Measurements from ENCODE around the gene NRP1.
"Not testable (repeated sequence)": the region's sequence is repeated elsewhere in the genome, so short reads cannot be mapped to it uniquely, and the experiment has no call there.

The NRP1 gene

DNA sequence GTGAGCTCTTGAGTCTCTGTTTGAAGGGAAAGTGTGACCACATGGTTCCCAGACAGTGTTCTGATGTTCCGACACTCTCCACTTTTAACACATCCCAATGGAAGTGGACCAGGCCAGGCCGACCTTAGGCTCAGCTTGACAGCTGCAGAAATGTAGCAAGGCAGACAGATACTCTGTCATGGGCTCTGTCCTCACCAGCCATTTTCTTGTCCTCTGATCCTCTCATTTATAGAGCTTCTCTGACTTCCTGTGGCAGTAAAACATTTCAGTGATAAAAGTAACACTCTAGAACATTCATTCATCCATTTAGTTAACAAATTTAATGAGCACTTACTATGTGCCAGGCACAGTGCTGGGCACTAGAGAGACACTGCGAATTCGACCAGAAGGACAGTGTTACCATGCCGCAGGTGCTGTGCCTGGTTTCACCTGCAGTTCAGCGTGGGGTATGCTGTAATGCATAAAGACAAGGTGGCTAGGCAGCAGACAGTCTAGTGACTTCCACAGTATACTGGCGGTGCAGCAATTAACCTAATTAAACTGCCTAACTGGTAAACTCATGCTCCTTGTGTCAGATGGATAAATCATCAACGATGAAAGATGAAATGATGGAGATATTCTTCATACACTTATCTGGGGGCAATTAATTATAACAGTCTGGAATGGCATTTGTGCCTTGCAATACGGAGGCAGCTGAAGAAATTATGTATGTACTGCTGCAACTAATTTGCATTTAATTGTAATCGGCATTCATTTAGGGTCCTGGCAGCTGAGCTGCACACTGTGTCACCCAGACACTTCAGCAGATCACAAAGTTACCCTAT is 188.1 kb downstream of the NRP1 start:
- Mint-ChIP-seq H3K27ac (peak overlapping the region in 1 of 2 donors; percentile 58), H3K27me3 (no peaks in the 10 kb centered on the region), H3K4me1 (ENCODE audit: low read depth in 2 of 2) (peaks cover 29 to 32% of the 10 kb centered on the region in 2 donors), H3K9me3 (no peaks in the 10 kb centered on the region), H3K36me3 (ENCODE audit: insufficient read depth) (peaks cover 4% of the 10 kb centered on the region), H3K4me3 (no peak overlapping the region)
- DNase-seq (no peak), ATAC-seq (replicated peaks) (no peak)

DNA sequence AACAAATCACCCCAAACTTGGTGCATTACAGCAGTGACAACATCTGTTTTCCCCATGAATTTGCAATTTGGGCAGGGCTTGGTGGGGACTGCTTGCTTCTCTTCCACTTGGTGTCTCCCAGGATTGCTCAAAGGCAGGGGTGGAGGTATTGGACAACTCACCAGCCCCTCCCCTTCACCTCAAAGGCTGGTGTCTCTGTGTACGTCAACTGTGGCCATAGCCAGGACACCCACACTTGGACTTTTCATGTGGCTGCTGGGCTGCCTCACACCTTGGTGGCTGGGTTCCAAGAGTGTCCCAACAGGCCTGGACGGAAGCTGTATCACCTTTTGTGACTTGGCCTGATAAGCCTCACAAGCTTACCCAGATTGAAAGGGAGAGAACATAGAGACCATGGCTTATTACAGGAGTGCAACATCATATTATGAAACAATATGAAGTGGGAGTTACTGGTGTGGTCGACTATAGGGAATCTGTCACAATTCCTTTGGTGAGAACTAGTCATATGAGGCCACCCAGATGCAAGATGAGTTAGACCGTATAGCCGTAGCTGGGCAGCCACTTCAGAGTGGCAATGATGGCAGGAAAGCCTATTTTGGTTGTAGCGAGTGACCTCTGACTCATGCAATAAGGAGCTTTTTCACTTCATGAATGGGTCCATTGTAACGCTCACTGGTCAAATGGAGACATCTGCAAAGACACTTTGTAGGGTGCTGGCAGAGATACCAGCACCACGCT is 188.8 kb downstream of the NRP1 start:
- DNase-seq, result no peak
- no peak for ATAC-seq (replicated peaks)
- Mint-ChIP-seq H3K4me1 (ENCODE audit: low read depth in 2 of 2) (peaks cover 24 to 31% of the 10 kb centered on the region in 2 donors), H3K27ac (peak overlapping the region; percentile 58 to 81), H3K27me3 (no peaks in the 10 kb centered on the region), H3K4me3 (peak overlapping the region in 1 of 2 donors; percentile 19), H3K9me3 (no peaks in the 10 kb centered on the region), H3K36me3 (ENCODE audit: insufficient read depth) (peaks cover 9% of the 10 kb centered on the region)

DNA sequence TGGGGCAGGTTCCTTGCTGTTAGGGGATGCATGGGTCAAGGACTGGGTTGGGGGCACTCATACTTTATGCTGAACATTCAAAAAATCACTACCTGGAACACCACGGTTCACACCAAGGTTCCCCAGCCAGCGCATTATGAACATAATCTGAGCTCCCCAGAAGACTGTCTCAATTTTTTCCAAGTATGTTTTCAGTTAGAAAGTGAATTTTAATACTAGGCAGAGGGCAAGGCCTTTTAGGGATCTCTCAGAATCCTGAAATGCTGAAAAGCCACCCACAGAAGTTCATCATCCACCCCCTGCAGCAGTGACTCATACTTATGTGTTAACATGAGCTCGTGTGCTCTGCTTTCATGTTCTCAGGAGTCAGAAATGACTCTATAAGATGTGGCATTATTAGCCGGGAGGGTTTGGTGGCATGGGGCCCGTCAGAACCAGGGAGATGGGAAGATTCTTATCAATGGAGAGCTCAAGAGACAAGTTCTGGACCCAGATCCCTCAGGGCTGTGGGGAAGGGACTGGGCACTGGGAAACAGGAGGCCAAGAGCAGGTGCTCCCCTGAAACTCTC is 191.2 kb downstream of the NRP1 start:
- Mint-ChIP-seq H3K4me3 (peak overlapping the region; percentile 4 to 31), H3K27me3 (no peaks in the 10 kb centered on the region), H3K27ac (peak overlapping the region; percentile 80 to 92), H3K9me3 (no peaks in the 10 kb centered on the region), H3K4me1 (ENCODE audit: low read depth in 2 of 2) (peaks cover 28 to 39% of the 10 kb centered on the region in 2 donors), H3K36me3 (ENCODE audit: insufficient read depth) (peaks cover 18% of the 10 kb centered on the region)
- no peak for DNase-seq
- ATAC-seq (replicated peaks), result peak; percentile 11

DNA sequence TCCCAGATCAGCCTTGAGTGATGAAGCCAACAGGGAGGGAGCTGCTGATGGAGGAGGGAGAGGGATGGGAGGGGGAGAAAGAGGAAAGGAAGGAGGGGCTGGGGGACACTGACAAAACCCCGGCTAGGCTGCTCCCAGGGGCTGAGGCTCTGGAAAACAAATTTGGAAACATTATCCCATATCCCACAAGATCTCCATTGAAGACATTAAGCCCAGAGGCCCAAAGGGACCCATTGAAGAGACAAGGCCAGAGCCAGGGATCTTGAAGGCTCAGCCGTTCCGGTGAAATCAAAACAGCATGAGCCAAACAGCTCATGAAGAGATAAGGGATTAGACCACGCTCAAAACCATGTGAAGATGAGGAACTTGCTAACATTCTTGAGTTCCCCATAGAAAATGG is 192.2 kb downstream of the NRP1 start:
- Mint-ChIP-seq H3K27me3 (no peaks in the 10 kb centered on the region), H3K4me1 (ENCODE audit: low read depth in 2 of 2) (peaks cover 33 to 46% of the 10 kb centered on the region in 2 donors), H3K36me3 (ENCODE audit: insufficient read depth) (peaks cover 21% of the 10 kb centered on the region), H3K9me3 (no peaks in the 10 kb centered on the region), H3K4me3 (no peak overlapping the region), H3K27ac (peak overlapping the region; percentile 46 to 92)
- ATAC-seq (replicated peaks) (no peak), DNase-seq (no peak)

DNA sequence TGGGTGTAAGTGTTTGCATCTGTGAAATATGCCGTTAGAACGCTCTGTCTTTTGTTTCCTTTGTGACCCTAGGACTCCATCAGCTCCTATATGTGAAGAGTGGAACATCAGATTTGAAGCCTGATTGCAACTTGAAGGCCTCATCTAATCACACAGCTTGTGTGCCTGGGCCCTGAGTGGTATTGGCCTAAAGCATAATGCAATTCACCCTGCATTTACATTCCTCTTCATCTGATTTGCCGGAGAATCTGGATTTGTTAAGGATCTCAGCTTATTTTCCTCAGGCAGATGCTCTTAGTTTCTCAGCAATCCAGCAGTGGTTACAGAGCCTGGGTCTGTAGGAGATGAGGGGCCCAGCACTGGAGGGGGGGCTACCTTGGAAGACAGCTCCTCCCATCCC is 193.2 kb downstream of the NRP1 start:
- H3K27me3 Mint-ChIP-seq, result no peaks in the 10 kb centered on the region
- DNase-seq (no peak), ATAC-seq (replicated peaks) (no peak)
- no peak overlapping the region for H3K4me3 Mint-ChIP-seq
- peak overlapping the region; percentile 92 to 94 for H3K27ac Mint-ChIP-seq
- no peaks in the 10 kb centered on the region for H3K9me3 Mint-ChIP-seq
- H3K4me1 Mint-ChIP-seq (ENCODE audit: low read depth in 2 of 2), result peaks cover 43 to 56% of the 10 kb centered on the region in 2 donors
- peaks cover 21% of the 10 kb centered on the region for H3K36me3 Mint-ChIP-seq (ENCODE audit: insufficient read depth)

DNA sequence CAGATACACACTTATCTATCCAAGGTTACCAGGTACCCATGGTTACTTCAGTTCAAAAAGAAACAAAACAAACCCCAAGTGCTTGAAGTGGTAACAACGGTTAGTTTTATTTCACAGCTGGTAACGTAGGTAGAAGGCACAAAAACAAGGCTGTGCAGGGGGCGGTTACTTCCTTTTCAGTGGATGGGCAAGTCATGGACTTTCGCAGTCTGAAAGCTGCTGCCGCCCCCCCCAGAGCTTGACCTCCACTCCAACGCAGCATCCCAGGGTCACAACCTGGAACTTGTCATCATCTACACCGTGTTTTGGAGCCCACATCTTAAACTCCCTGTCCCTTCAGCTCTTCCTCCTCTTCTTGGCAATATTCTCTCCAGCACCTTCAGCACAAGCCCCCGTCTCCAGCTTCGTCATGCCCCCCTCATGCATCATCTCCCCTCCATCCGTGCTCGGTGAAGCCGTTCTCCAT is 195.3 kb downstream of the NRP1 start:
- Mint-ChIP-seq H3K4me1 (ENCODE audit: low read depth in 2 of 2) (peaks cover 41 to 56% of the 10 kb centered on the region in 2 donors), H3K4me3 (peak overlapping the region; percentile 39 to 60), H3K36me3 (ENCODE audit: insufficient read depth) (peaks cover 17% of the 10 kb centered on the region), H3K9me3 (no peaks in the 10 kb centered on the region), H3K27me3 (no peaks in the 10 kb centered on the region), H3K27ac (peak overlapping the region; percentile 92 to 94)
- DNase-seq (peak; percentile 74 to 76 (median 75)), ATAC-seq (replicated peaks) (peak; percentile 87)

DNA sequence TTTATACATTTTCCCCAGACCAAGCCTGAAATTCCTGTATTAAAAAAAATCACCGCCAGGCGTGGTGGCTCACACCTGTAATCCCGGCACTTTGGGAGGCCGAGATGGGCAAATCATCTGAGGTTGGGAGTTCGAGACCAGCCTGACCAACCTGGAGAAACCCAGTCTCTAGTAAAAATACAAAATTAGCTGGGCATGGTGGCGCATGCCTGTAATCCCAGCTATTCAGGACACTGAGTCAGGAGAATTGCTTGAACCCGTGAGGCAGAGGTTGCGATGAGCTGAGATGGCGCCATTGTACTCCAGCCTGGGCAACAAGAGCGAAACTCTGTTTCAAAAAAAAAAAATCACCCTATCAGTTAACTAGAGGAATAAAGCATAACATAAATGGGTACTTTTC is 195.8 kb downstream of the NRP1 start:
- H3K27me3 Mint-ChIP-seq, result not testable (repeated sequence)
- H3K4me1 Mint-ChIP-seq (ENCODE audit: low read depth in 2 of 2), result peaks cover 44 to 56% of the 10 kb centered on the region in 2 donors

DNA sequence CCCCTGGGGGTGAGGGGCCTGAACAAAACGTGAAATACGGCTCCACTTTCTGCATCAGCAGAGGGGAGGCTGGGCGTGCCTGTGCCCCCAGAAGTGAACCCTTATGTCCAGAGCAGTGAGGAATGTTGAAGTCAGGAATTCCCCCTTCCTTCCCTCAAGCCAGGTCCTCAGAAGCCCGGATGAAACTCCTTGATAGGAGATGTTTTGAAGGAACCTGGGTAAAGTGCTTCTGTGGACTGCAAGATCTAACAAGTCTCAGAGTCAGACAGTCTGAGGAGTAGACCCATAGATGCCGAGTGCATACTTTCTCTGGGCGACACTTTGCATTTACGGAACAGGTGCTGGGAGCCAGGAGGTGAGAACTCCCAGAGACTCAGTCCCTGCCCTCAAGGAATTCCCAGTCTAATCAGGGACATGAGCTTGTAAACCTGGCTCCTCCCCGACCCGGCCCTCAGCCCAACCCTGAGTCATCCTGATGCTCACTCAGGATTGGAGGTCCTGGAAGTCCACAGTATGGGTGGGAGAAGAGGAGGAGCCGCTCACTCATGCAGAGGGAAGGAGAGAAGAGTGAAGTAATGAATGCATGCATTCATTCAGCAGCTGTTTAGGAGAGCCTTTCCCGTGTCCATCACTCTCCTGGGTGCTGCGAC is 197.0 kb downstream of the NRP1 start:
- H3K36me3 Mint-ChIP-seq (ENCODE audit: insufficient read depth), result peaks cover 17% of the 10 kb centered on the region
- no peak for ATAC-seq (replicated peaks)
- peaks cover 47 to 59% of the 10 kb centered on the region in 2 donors for H3K4me1 Mint-ChIP-seq (ENCODE audit: low read depth in 2 of 2)
- H3K27me3 Mint-ChIP-seq, result no peaks in the 10 kb centered on the region
- no peaks in the 10 kb centered on the region for H3K9me3 Mint-ChIP-seq
- DNase-seq, result no peak
- H3K27ac Mint-ChIP-seq, result peak overlapping the region; percentile 92 to 94
- H3K4me3 Mint-ChIP-seq, result peak overlapping the region; percentile 51 to 61

More for the DNA sequence above, 195.8 kb downstream of the NRP1 start:
- not testable (repeated sequence) for DNase-seq; ATAC-seq (replicated peaks); H3K9me3 Mint-ChIP-seq
- H3K36me3 Mint-ChIP-seq (ENCODE audit: insufficient read depth), result peaks cover 17% of the 10 kb centered on the region
- H3K27ac Mint-ChIP-seq, result peak overlapping the region; percentile 92 to 94
- H3K4me3 Mint-ChIP-seq, result peak overlapping the region; percentile 39 to 60

DNA sequence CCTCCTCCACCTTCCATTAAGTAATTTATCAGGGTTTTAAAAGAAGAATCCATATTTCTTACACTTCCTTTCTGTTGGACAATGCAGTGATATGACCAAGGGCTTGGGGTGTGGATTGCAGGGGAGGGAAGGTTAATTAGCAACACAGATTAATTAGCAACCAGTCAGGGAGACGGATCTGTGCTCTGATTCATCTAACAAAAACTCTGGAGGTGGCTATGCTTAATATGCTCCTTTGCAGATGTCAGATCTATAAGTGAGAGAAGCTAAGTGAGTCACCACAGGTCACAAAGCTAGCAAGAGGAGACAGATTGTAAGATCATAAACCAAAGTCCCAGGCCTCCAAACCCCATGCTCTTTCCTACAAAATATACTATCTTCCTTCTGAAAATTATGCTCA is 197.7 kb downstream of the NRP1 start:
- no peak for DNase-seq
- no peak for ATAC-seq (replicated peaks)
- Mint-ChIP-seq H3K4me1 (ENCODE audit: low read depth in 2 of 2) (peaks cover 54 to 66% of the 10 kb centered on the region in 2 donors), H3K4me3 (peak overlapping the region; percentile 51 to 61), H3K27me3 (no peaks in the 10 kb centered on the region), H3K36me3 (ENCODE audit: insufficient read depth) (peaks cover 17% of the 10 kb centered on the region), H3K9me3 (no peaks in the 10 kb centered on the region), H3K27ac (peak overlapping the region; percentile 92 to 94)

DNA sequence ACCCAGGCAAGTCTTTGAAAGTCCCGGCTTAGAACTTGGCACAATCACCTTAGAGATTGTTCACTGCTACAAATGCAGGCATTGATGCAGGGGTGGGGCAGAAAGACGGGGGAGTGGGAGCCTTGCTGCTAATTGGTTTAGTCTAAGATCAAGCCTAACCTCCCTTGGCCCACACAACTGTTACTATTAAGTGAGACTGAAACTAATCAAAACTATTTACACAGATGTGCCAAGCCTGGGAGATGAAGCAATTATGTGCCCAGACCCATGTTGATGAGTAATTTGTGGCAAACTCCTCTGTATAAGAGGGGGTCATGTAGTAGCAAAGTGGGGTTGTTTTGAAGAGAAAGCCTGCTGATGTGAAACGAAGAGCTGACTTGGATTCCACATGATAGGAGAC is 198.2 kb downstream of the NRP1 start:
- H3K27me3 Mint-ChIP-seq, result no peaks in the 10 kb centered on the region
- H3K27ac Mint-ChIP-seq, result peak overlapping the region; percentile 92 to 94
- no peak for ATAC-seq (replicated peaks)
- no peaks in the 10 kb centered on the region for H3K9me3 Mint-ChIP-seq
- DNase-seq, result no peak
- H3K36me3 Mint-ChIP-seq (ENCODE audit: insufficient read depth), result peaks cover 17% of the 10 kb centered on the region
- peak overlapping the region; percentile 51 to 61 for H3K4me3 Mint-ChIP-seq
- H3K4me1 Mint-ChIP-seq (ENCODE audit: low read depth in 2 of 2), result peaks cover 57 to 68% of the 10 kb centered on the region in 2 donors

DNA sequence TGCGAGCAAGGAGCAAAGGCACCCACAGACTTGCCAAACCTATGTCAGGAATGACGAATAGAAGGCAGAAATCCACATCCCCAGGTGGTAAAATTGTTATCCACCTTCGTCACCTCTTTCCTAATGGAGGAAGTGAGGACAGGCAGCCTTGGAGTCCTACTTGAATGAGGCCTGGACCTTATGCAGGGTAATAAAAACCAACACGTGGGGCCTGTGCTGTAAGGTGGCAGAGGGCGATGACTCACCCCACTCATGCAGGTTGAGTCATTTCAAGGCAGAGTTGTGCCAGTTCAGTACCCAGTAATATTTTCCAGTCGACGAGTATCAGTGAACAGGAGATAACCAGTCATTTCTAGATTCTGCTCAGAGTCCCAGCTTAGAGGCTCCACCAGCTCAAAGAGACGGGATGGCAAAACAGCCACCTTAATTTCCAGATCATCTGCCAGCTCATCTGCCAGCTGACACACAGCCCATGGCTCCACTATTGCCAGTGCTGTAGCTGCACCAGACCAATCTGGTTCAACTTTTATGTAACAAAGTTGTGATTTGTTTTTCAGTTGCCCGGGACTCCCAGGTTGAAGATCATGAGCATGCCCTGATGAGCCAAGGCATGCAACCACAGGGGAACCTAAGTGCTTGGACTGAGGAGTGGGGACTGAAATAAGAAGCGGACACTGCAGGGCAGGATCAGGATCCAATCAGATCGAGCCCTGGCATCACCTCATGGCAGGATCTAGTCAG is 200.3 kb downstream of the NRP1 start:
- peaks cover 48 to 60% of the 10 kb centered on the region in 2 donors for H3K4me1 Mint-ChIP-seq (ENCODE audit: low read depth in 2 of 2)
- peak overlapping the region; percentile 59 to 94 for H3K27ac Mint-ChIP-seq
- H3K4me3 Mint-ChIP-seq, result peak overlapping the region; percentile 27 to 50
- no peaks in the 10 kb centered on the region for H3K9me3 Mint-ChIP-seq
- peaks cover 10% of the 10 kb centered on the region for H3K36me3 Mint-ChIP-seq (ENCODE audit: insufficient read depth)
- H3K27me3 Mint-ChIP-seq, result no peaks in the 10 kb centered on the region
- DNase-seq (peak; percentile 44 to 50 (median 48)), ATAC-seq (replicated peaks) (peak; percentile 75)

DNA sequence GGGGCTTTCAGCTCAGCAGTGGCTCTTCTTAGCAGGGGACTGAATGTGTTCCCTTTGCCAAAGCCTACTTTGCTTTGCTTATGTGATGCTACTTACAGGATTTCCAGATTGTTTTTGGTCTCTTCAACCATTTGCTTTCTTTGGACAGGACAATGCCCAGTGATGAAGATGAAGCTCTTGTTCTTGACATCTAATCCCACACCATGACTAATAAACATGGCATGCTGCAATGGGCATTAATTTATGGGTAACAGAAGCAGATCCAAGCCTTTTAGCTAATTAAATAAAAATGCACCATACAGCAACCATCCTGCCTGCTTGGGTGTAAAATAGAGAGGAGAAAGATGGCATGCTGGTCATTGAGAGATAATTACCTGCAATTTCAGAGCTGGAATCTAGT is 200.9 kb downstream of the NRP1 start:
- H3K4me1 Mint-ChIP-seq (ENCODE audit: low read depth in 2 of 2), result peaks cover 54 to 62% of the 10 kb centered on the region in 2 donors
- DNase-seq, result no peak
- no peaks in the 10 kb centered on the region for H3K27me3 Mint-ChIP-seq
- peak overlapping the region in 1 of 2 donors; percentile 27 for H3K4me3 Mint-ChIP-seq
- no peak for ATAC-seq (replicated peaks)
- H3K9me3 Mint-ChIP-seq, result no peaks in the 10 kb centered on the region
- peak overlapping the region; percentile 59 to 94 for H3K27ac Mint-ChIP-seq
- H3K36me3 Mint-ChIP-seq (ENCODE audit: insufficient read depth), result peaks cover 6% of the 10 kb centered on the region

Measured in effector memory CD8-positive, alpha-beta T cell (primary cell).